GM13977 (cell line): ENCODE data around the gene CFAP161.

Experiments
- DNase-seq: peaks from one replicate; pipeline ENCODE4 v3.0.0; 2012; ENCODE audit warnings: low spot score
- in situ Hi-C: fragments of 300-500 bp; cut with MboI; formaldehyde crosslinking; loops from one replicate; pipeline ENCODE4 v1.12.0; 2022; ENCODE audit warnings: low sequenced_read_pairs, low pct_unique_long_range_greater_than_20kb, mixed read lengths, inconsistent platforms; ENCODE audit not compliant: unreplicated experiment
- TF ChIP-seq, protein P1 (sequence below): IDR thresholded peaks from 2 replicates; pipeline ENCODE4 v1.5.1; 2012; ENCODE audit warnings: mild to moderate bottlenecking, control low read depth; ENCODE audit not compliant: insufficient read depth; ENCODE audit errors: extremely low read depth, missing control alignments

Gene CFAP161

DNA sequence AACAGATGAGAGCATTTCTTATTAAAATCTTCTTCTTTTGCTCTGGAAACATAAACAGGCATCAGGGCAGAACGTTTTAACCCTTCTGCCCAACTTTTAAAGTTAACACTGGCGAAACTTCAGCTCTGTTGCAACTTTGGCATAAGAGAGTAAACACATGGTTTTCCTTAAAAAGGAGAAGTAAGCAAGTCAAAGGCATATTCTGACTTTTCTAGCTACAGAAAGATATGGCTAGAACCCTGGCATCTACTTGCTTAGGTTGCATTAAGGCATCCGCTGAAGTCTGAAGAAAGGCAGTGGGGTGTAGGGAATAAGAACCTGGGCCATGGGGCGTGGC lies 49.3 kb downstream of the CFAP161 start:
- no peak for DNase-seq
- in situ Hi-C loops, result no loop called here

DNA sequence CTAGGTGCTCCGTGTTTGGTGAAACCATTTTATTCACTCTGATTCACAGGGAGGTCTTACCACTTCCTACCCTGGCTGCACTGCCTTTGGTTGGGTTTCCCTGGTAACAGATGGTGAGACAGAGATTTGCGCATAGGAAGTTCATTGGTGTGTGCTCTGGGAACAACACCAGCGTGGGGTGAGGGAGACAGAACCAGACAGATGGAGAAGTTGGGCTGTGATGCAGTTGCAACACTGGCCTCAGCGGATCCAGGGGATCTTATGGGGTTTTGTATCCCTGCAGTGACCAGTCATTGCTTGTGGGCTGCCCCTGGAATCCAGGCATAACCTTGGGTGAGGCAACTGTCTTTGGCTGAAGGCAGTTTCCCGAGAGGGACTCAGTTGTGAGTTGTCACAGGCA lies 50.1 kb downstream of the CFAP161 start:
- TF ChIP-seq, protein P1, sequence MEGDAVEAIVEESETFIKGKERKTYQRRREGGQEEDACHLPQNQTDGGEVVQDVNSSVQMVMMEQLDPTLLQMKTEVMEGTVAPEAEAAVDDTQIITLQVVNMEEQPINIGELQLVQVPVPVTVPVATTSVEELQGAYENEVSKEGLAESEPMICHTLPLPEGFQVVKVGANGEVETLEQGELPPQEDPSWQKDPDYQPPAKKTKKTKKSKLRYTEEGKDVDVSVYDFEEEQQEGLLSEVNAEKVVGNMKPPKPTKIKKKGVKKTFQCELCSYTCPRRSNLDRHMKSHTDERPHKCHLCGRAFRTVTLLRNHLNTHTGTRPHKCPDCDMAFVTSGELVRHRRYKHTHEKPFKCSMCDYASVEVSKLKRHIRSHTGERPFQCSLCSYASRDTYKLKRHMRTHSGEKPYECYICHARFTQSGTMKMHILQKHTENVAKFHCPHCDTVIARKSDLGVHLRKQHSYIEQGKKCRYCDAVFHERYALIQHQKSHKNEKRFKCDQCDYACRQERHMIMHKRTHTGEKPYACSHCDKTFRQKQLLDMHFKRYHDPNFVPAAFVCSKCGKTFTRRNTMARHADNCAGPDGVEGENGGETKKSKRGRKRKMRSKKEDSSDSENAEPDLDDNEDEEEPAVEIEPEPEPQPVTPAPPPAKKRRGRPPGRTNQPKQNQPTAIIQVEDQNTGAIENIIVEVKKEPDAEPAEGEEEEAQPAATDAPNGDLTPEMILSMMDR, result no peak
- DNase-seq, result no peak
- in situ Hi-C loops, result no loop called here

More for the DNA sequence above, 49.3 kb downstream of the CFAP161 start:
- TF ChIP-seq, protein P1, result no peak

DNA sequence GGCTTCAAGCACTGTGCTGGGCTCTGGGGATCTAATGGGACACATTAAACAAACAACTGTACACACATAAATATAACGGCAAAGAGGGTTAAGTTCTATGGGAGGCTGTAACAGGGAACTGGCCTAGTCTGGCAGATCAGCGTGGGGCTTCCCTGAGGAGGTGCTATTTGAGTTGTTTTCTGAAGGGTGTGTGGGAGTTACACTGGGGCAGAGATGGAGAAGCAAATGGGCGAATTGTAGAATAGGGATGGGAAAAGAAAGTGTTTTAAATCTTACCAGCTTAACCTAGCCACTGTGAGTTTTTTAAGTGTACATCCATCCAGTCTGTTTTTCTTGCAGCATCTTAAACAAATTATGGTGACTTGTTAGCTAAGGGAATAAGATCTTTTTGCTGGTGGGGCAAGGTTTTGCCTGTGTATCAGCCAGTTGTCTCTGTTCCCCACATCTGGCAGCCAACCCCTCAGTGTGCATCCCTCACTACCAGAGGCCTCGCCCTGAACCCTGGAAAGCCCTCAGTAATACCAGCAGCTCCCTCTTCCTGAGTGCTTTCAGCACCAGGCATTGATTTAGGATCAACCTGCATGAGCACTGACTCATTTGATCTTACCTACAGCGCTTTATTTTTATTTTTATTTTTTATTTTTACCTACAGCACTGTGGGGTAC lies 51.7 kb downstream of the CFAP161 start:
- in situ Hi-C loops, result no loop called here
- TF ChIP-seq, protein P1, result no peak
- no peak for DNase-seq

DNA sequence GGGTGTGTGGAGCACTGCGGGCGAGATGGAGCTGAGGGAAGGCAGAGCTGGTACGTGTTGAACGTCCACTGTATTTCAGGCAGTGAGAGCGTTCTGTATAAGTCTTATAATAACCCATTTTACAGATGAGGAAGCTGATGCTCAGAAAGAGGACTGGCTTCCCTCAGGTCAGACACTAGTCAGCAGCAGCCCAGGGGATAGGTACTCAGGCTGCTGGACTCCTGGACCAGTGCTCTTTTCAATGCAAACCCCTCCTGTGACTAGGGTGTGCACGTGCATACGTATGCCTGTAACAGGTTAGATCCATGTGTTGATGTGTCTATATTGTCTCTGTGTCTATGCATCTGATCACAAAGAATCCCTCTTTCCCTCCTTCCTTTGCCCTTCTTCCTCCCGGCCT lies 54.3 kb downstream of the CFAP161 start:
- no peak for DNase-seq
- in situ Hi-C loops, result no loop called here
- TF ChIP-seq, protein P1, result no peak

DNA sequence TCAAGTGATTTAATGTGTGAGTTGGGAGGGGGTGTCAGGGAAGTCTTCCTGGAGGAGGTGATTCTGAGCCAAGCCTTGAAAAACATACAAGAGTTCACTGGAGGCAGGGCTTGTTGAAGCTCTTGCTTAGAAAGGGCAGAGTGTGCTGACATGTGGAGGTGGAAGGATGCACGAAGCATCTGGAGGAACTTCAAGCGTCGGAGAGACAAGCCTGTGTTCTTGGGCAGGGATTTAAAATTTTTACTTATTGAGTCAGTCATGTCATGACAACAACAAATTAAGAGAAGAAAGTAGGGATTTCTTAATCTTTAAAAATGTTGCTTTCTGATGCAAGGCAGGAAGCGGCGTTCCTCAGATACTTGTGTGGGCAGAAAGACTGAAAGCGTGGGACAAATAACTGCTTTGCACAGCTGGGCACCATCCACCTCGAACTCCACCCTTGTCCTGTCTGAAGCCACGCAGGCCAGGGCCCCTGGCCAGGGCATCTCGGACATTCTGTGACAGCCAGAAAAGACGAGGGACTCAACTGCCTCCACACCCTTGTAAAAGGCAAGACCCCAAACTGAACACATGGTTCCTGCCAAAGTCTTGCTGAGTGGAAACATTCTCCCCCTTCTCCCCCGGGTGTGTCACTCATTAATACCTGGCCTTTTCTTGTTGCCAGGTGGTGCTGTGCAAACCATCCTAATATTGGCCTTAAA lies 55.7 kb downstream of the CFAP161 start:
- in situ Hi-C loops, result no loop called here
- DNase-seq, result no peak
- TF ChIP-seq, protein P1, result no peak

DNA sequence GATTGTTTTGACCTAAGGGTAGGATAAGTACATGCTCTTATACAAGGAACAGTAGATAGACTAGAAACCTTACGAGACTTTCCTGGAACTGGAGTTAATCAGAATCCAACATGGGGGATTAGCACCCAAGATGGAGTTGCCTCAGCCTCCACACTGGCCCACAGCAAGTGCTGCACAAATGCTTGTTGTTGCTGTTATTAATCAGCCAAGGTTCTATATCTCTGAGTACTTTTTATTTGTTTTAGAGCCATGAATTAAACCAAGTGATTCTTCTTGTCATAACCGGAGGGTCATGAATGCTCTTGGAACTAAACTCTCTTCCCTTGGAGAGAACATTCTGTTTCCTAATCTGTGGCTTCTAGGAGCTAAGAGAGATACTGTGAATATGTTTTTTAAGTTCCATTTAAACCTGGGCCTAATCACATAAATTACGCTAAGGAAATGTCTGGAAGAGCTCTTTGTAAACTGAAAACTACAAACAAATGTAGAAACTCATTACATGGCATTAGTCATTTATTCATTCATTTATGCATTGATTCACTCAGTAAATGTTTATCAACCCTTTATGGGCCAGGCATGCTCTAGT lies 56.9 kb downstream of the CFAP161 start:
- DNase-seq, result no peak
- in situ Hi-C loops, result no loop called here
- TF ChIP-seq, protein P1, result no peak
